ENCODE measurements around the gene SLC7A14.
A peak's percentile ranks its signal among the peaks of the same experiment; 100 is the strongest.

SLC7A14 gene

GRCh38 chr3:170465955-170466354 is 119.9 kb downstream of the SLC7A14 start:
- no peak for DNase-seq

- no peak for DNase-seq
Observed at GRCh38 chr3:170463011-170463410, 122.9 kb downstream of the SLC7A14 start.

GRCh38 chr3:170458285-170458684 is 127.6 kb downstream of the SLC7A14 start:
- DNase-seq: no peak

- no peak for DNase-seq
Observed at GRCh38 chr3:170454509-170454908, 131.4 kb downstream of the SLC7A14 start.

DNA sequence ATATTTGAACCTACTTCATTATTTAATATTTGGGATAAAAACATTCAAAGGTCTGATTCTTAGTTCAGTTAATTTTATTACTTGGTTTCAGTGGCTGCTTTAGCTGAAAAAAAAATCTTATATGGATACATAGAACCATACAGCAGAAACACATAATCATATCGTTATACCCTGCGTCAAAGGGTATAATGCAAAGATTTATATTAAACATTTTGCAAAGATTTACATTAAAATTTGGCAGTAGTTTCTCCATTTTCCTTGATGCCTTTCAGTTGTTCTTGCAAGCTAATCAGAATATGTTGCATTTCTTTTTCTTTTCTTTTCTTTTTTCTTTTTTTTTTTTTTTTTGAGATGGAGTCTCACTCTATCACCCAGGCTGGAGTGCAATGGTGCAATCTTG is 135.8 kb downstream of the SLC7A14 start:
- no peak for DNase-seq

- DNase-seq: no peak
Observed at GRCh38 chr3:170448584-170448983, 137.3 kb downstream of the SLC7A14 start.

DNA sequence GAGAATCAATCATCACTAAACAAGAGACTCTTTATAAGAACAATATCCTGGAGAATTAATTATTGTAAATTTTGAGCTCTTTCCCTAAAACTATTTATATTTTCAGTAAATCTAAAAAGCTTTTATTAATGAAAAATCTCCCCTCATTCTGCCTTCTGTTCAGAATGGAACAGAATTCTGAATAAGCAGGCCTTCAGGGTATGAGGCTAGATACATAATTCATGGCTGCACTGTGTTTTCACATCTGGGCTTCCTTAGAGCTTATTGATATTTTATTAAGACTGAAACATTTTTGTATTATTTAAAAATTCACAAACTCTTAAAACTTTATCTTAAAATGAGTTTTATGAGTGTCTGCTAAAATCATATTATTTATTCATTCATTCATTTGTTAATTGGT is 142.4 kb downstream of the SLC7A14 start:
- no peak for DNase-seq

- no peak for DNase-seq
Observed at GRCh38 chr3:170442947-170443346, 142.9 kb downstream of the SLC7A14 start.

- no peak for DNase-seq
Observed at GRCh38 chr3:170441412-170441811, 144.5 kb downstream of the SLC7A14 start.

DNA sequence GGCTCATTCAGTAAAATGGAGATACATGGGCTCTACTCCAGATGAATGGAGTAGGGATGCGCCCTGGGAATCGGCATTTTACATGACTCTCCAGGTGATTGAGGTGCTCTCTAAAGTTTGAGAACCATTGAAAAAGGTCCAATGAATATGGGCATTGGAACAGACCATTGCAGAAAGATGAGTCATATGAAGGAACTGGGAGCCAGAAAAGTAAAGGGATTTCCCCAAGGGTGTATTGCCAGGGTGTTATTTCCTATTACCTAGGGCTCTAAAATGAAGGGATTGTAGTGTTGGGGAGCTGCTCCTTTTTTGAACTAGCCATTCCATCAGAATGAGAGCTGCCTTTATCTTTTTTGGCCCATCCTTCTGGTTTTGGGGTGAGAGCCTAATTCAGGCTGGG is 145.5 kb downstream of the SLC7A14 start:
- no peak for DNase-seq

- DNase-seq: no peak
Observed at GRCh38 chr3:170438836-170439235, 147.0 kb downstream of the SLC7A14 start.

DNA sequence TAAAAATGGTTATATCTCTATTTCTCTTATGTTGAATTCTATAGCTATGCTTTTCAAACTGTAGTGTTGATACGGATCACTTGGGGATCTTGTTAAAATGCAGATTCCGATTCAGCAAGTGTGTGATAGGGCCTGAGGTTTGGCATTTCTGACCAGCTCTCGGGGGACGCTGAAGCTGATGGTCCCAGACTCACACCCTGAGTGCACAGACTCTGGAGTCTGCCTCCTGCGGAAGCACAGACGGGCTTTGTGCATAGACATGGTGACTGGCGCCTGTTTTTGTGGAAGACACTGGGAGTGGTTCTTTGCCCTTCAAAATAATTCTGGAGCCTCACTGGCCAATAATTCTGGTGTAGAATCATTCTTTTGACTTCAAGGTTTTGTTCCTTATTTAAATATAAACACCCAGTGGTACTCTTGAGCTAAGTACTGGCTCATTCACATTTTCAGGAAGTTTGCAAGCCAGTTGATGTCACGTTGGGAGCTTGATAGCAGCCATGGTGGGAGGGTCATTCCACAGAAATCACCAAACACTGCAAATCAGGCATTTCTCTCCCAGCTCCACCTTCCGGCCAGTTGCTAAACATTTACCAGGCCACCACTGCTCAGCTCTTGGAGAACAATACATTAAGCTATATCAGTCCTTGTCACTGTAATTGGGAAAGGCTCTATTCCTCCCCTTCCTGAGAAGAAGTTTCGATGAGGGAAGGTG is 148.0 kb downstream of the SLC7A14 start:
- no peak for DNase-seq

- DNase-seq: no peak
Observed at GRCh38 chr3:170437176-170437575, 148.7 kb downstream of the SLC7A14 start.

DNA sequence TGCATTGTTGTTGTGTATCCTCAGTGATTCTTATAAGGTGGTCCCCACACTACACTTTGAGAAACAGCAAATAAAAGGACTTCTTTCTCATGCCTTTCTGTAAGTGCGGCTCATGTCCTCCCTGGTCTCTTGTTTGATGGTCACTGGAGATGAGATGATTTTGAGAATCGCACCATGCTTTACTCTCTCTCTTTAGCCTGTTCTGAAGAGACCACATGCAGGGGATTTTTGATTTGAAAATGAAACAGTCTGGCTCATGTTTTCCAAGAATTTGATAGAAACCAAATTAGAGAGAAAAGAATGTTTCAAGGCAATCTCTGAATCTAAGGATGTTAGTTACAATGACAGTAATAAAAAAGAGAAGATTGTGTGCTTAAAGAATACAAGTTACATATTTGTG is 149.2 kb downstream of the SLC7A14 start:
- DNase-seq: no peak

DNA sequence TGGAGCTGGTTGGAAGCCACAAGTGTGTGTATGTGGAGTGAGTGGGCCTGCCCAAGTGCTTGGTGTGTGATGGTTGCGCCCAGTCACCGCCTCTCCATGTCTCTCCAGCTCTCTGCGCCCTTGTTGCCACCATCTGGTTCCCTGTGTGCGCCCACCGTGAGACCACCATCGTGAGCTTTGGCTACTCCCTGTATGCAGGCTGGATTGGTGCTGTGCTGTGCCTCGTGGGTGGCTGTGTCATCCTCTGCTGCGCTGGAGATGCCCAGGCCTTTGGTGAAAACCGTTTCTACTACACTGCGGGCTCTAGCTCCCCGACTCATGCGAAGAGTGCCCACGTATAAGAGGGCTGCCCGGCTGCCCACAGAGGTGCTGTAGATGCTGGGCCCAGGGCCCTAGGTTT is 153.5 kb downstream of the SLC7A14 start:
- DNase-seq: no peak

GRCh38 chr3:170431054-170431453 is 154.8 kb downstream of the SLC7A14 start:
- no peak for DNase-seq

GRCh38 chr3:170429050-170429449 is 156.8 kb downstream of the SLC7A14 start:
- DNase-seq: peak in 1 of 2 experiments; percentile 23

- no peak for DNase-seq
Observed at GRCh38 chr3:170428095-170428494, 157.8 kb downstream of the SLC7A14 start.

DNA sequence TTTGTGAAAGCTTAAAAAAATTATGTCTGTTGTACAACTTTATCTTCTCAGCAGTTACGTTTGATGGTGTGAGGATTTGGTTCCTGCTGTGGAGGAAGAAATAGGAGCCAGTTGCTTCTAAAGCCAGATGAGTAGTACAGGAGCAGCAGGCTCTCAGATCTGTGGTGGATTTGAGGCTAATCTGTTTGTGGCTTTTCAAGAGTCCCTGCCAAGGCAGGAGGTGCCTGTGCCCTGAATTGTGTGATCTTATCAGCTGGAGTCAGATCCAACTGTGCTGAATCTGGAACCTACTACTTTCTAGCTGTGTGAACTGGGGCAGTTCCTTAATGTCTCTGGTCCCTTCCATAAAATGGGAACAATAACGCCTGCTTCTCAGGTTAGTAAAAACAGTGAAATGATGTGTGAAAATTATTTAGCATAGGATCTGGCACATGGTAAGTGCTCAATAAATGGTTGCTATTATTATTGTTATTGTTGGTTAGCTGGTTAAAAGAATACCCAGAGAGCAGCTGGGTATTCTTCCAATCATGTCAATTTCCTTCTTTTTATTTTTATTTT is 159.6 kb downstream of the SLC7A14 start:
- no peak for DNase-seq

GRCh38 chr3:170425491-170426239 is 160.2 kb downstream of the SLC7A14 start:
- no peak for DNase-seq

DNA sequence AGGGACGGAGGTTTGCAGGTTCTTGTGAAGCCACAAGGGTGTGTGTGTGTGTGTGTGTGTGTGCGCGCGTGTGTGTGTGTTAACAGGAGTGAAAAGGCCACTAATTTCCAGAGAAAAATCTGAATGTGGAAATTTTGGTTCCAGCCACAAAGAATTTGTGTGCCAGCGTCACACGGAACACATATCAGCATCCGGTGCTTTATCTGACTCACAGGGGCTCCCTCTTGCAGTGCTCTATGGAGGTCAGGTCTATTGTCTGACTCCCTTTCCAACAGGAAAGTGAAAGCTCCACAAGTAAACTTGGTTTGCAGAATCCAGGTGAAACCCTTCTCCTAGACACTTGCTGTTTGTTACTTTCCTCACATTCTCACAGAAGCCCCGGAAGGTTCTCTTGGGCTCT is 161.0 kb downstream of the SLC7A14 start:
- DNase-seq: no peak

DNA sequence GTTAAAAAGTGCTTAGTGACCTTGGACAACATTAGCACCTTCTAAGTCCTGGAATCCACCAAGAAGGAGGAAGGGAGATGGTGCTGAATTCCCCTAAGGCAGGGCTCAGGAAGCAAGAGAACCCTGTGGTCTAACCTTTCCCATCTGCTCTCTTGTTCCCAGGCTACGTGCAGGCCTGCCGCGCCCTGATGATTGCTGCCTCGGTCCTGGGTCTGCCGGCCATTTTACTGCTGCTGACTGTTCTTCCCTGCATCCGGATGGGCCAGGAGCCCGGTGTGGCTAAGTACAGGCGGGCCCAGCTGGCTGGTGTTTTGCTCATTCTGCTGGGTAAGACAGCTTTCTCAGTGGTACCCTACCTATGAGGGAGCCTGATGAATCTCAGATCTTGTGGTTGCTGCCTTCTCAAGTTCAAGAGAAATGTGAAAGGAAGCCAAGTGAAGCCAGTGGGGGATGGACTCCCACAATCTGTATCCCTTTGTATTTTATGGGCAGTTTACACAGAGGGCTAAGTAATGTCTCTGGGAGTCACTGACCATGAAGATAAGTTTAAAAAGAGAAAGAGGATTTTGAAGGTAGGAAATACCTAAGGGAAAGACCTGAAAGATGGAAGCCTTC is 162.8 kb downstream of the SLC7A14 start:
- no peak for DNase-seq

DNA sequence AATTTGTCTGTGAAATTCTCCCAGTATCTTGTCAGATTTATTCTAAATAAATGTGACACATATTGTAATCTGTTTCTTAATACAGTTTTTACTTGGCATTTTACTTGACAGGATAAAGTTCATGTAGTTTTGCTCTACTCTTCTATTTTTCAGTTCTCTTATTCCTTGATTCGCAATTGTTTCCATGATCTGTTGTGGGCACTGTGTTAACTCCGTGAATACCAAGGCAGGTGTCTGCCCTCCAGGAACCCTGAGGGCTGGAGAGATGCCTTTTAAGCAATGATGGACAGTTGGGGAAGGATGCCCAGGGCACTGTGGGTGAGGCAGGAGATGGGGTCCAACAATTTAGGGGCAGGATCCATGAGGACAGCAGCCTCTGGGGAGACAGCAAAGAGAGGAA is 164.1 kb downstream of the SLC7A14 start:
- DNase-seq: no peak

GRCh38 chr3:170421111-170421641 is 164.7 kb downstream of the SLC7A14 start:
- no peak for DNase-seq

All from SW 1271 (cell line).